Mucosa of rectum (tissue), 2 donors: Measurements from ENCODE around the gene TNS1.

Experiments used
- H3K27ac ChIP-seq, 2 donors: one replicate each; pipeline ENCODE4 v1.7.0; 2013; ENCODE audit warnings: inconsistent platforms in 2 of 2, low read depth in 2 of 2, low read length in 2 of 2
- H3K27me3 ChIP-seq, 2 donors: one replicate each; pipeline ENCODE4 v1.7.0; 2013; ENCODE audit warnings: low read length in 2 of 2; ENCODE audit not compliant: control insufficient read depth in 2 of 2, insufficient read depth in 2 of 2
- H3K36me3 ChIP-seq, 2 donors: one replicate each; pipeline ENCODE4 v1.7.0; 2013; ENCODE audit warnings: low read length in 2 of 2; ENCODE audit not compliant: control insufficient read depth in 2 of 2, insufficient read depth in 2 of 2
- H3K4me1 ChIP-seq, 2 donors: one replicate each; pipeline ENCODE4 v1.7.0; 2013; ENCODE audit warnings: low read length in 2 of 2, mild to moderate bottlenecking in 1 of 2; ENCODE audit not compliant: control insufficient read depth in 2 of 2, insufficient read depth in 2 of 2
- H3K4me3 ChIP-seq, 2 donors: one replicate each; pipeline ENCODE4 v1.7.0; 2013; ENCODE audit warnings: low read length in 2 of 2
- H3K9ac ChIP-seq, 2 donors: one replicate each; pipeline ENCODE4 v1.7.0; 2013; ENCODE audit warnings: low read length in 2 of 2, low read depth in 1 of 2, mild to moderate bottlenecking in 1 of 2
- H3K9me3 ChIP-seq, 2 donors: one replicate each; pipeline ENCODE4 v1.7.0; 2013; ENCODE audit warnings: low read length in 2 of 2; ENCODE audit not compliant: control insufficient read depth in 2 of 2
- donor health status: healthy.
- donor health status: Normal muscosa, but diverticular disease.

TNS1 gene

GRCh38 chr2:217826991-217827390 lies 175.8 kb downstream of the TNS1 start:
- H3K4me1 ChIP-seq: peaks cover 2 to 3% of the 10 kb centered on the region in 2 donors
- H3K9ac ChIP-seq: no peak overlapping the region
- no peak overlapping the region for H3K27ac ChIP-seq
- H3K4me3 ChIP-seq: no peak overlapping the region
- peaks cover 6 to 9% of the 10 kb centered on the region in 2 donors for H3K36me3 ChIP-seq
- no peaks in the 10 kb centered on the region for H3K9me3 ChIP-seq
- H3K27me3 ChIP-seq: no peaks in the 10 kb centered on the region

GRCh38 chr2:217826520-217826919 lies 176.3 kb downstream of the TNS1 start:
- Histone ChIP-seq H3K27ac (no peak overlapping the region), H3K36me3 (peaks cover 6% of the 10 kb centered on the region in 2 donors)

DNA sequence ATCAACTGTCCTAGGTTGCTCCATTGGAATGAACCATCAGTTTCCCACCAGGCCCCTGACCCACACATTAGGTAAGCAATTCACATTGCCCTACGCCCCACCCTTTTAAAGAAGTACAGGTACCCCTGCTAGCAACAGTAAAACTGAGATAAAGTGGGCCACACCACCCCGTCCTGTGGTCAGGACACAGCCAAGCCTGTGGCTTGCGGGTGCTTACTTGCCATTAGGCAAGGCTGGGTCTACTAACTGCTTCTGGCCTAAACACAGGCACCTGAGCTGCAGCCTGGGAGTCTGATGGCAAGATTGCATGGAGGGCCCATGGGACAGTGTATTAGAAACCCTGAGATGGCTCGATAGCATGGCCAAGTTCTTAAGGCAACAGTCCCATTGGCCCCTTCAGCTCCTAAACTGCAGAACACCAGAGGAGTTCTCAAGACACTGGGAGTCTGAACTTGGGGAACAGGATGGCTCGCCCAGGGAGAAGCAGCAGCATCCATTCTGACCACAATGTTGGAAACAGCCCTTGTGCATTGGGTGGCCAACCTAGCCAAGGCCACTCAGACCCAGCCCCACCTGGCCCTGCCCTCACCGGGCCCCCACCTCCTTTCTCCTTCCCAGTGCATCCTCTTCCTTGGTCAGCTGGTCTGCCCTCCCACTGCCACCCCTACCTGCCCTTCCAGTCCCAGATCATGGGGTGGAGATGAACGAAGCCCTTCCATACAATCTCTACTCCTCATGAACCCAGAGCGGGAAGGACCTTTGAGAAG lies 177.1 kb downstream of the TNS1 start:
- H3K27ac ChIP-seq: no peak overlapping the region
- no peaks in the 10 kb centered on the region for H3K27me3 ChIP-seq
- H3K9me3 ChIP-seq: no peaks in the 10 kb centered on the region
- peaks cover 3 to 4% of the 10 kb centered on the region in 2 donors for H3K36me3 ChIP-seq
- peaks cover 2 to 3% of the 10 kb centered on the region in 2 donors for H3K4me1 ChIP-seq
- H3K4me3 ChIP-seq: no peak overlapping the region
- no peak overlapping the region for H3K9ac ChIP-seq

More at GRCh38 chr2:217826520-217826919, 176.3 kb downstream of the TNS1 start:
- H3K9me3 ChIP-seq: no peaks in the 10 kb centered on the region
- H3K9ac ChIP-seq: no peak overlapping the region
- H3K4me3 ChIP-seq: no peak overlapping the region
- H3K4me1 ChIP-seq: peaks cover 2 to 3% of the 10 kb centered on the region in 2 donors
- no peaks in the 10 kb centered on the region for H3K27me3 ChIP-seq

DNA sequence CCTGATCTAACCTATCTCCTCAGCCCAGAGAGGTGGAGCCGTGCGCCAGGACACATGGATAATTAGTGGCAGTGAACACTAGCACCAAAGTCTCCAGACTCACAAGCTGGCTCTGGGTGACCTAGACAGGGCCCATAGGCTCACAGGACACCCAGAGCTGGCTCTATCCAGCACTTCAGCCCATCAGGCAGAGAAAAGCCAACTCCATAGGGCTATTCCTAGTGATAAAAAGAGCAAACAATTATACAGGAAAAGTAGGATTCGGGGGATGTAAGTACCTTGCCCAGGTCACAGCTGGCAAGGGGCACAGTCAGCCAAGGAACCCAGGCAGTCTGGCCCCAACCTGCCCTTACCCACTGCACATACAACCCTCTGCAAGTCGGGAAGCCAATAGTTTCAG lies 178.6 kb downstream of the TNS1 start:
- no peak overlapping the region for H3K27ac ChIP-seq
- no peaks in the 10 kb centered on the region for H3K9me3 ChIP-seq
- H3K27me3 ChIP-seq: no peaks in the 10 kb centered on the region
- peaks cover 0 to 2% of the 10 kb centered on the region in 2 donors for H3K36me3 ChIP-seq
- H3K4me3 ChIP-seq: no peak overlapping the region
- no peak overlapping the region for H3K9ac ChIP-seq
- peaks cover 2 to 3% of the 10 kb centered on the region in 2 donors for H3K4me1 ChIP-seq

DNA sequence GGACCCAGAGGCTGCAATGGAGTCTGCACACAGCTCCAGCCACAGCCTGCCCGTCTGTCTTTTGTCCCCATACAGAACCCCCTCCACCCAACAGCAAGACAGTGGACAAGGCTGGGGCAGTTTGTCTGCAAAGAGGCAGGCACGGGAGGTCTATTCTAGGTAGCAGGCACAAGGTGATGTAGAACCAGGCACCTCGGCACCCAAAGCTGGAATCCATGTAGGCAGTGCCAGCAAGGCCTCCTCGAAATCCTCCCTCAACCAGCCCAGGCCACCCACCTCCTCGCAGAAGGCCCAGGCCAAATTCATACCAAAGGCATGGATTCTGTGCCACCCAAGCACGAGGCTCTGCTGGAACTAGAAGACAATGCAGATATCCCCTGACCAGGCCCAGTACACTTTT lies 179.2 kb downstream of the TNS1 start:
- Histone ChIP-seq H3K36me3 (peaks cover 0 to 2% of the 10 kb centered on the region in 2 donors), H3K9ac (no peak overlapping the region), H3K27ac (no peak overlapping the region), H3K9me3 (no peaks in the 10 kb centered on the region), H3K4me1 (peaks cover 2 to 3% of the 10 kb centered on the region in 2 donors), H3K4me3 (no peak overlapping the region), H3K27me3 (no peaks in the 10 kb centered on the region)

DNA sequence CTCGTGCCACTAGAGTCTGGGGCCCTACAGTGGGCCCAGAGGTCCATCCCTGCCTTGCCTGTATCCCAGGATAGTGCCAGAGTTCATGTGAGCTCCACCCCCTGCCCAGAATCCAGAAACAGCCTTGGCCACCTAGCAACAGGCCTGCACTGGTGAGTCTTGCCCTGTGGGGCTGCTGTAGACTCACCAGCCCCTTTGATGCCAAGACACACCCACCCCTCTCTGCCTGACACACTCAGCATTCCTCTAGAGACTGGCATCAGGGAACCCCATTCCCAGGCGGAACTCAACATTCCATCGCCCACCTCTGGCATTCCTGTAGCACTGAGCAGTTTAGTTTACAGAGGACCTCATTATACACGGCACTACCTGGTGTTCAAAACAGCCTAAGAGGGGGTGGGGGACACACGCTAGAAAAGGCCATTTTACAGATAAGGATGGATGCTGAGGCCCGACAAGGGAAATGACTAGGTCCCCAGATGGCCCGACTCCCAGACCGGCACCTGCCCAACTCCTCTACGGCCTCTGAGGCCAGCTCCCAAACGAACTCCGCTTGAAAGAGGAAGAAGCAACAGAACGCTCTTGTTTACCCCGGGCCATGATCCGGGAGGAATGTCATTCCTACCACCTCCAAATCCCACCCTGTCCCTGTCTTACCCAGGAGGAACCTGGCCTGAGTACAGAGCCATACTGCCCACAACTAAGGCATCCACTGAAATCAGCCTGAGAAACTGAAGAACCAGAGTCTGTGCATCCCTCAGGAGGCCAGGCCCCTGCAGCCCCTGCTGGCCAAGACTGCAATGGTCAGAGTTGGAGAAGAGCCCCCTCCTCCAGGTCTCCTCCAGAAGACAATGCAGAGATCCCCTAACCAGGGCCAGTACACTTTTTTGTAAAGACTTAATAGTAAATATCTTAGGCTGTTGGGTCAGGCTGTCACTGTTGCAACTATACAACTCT lies 180.2 kb downstream of the TNS1 start:
- H3K36me3 ChIP-seq: peaks cover 0 to 2% of the 10 kb centered on the region in 2 donors
- H3K27me3 ChIP-seq: no peaks in the 10 kb centered on the region
- H3K9me3 ChIP-seq: no peaks in the 10 kb centered on the region
- H3K4me3 ChIP-seq: no peak overlapping the region
- H3K4me1 ChIP-seq: peaks cover under 1 to 2% of the 10 kb centered on the region in 2 donors
- H3K9ac ChIP-seq: no peak overlapping the region
- H3K27ac ChIP-seq: no peak overlapping the region

GRCh38 chr2:217821536-217822147 lies 181.2 kb downstream of the TNS1 start:
- Histone ChIP-seq H3K9ac (no peak overlapping the region), H3K27ac (no peak overlapping the region), H3K27me3 (no peaks in the 10 kb centered on the region), H3K9me3 (no peaks in the 10 kb centered on the region), H3K4me3 (no peak overlapping the region), H3K36me3 (peaks cover 0 to 2% of the 10 kb centered on the region in 2 donors), H3K4me1 (peaks cover 0 to 4% of the 10 kb centered on the region in 2 donors)

GRCh38 chr2:217820904-217821303 lies 181.9 kb downstream of the TNS1 start:
- no peaks in the 10 kb centered on the region for H3K9me3 ChIP-seq
- no peak overlapping the region for H3K4me3 ChIP-seq
- no peak overlapping the region for H3K9ac ChIP-seq
- H3K36me3 ChIP-seq: peaks cover 0 to 2% of the 10 kb centered on the region in 2 donors
- peaks cover 0 to 4% of the 10 kb centered on the region in 2 donors for H3K4me1 ChIP-seq
- H3K27me3 ChIP-seq: no peaks in the 10 kb centered on the region
- H3K27ac ChIP-seq: no peak overlapping the region

DNA sequence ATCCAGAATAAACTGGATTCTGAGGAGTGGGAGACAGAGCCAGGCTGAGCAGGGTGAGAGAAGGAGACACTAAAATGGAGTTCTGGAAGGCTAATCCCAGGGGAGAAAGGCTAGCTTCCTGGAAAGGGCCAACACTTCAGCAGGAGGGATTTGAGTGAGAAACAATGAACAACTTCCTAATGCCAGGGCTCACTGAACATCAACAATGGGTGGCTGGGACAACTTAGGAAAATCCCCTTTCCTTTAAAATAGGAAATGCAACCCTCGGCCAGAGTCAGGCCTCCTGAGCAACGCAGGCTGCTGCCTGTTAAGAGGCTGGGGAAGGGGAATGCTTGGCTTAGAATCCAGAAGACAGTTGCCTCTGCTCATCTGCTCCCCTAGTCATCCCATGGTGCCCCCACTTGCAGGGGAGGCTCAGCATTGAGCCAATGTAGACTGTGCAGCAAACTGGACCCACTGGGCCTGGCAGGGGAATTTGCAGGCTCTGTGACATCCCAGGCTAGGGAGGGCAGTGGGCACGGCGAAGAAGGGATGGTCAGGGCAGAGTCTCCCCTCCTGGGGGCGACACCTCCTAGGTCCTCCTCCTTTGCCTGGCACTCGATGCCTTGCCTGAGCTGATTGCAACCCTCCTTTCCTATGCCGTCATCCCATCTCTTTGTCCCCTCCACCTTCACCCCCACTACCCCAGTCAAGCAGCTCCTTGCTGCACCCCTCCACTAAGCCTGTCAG lies 182.5 kb downstream of the TNS1 start:
- Histone ChIP-seq H3K9ac (no peak overlapping the region), H3K27me3 (no peaks in the 10 kb centered on the region), H3K4me3 (no peak overlapping the region), H3K9me3 (no peaks in the 10 kb centered on the region), H3K36me3 (no peaks in the 10 kb centered on the region), H3K27ac (no peak overlapping the region), H3K4me1 (peaks cover 0 to 4% of the 10 kb centered on the region in 2 donors)
